Activated CD8-positive, alpha-beta memory T cell treated with anti-CD3 and anti-CD28 coated beads, Interleukin-2, amount 10 ng/mL, durations not matched to agents 7 days and 5 days (primary cell): ENCODE results near the gene NLRP13. TPM values are rescaled to one million over a fixed set of nuclear protein-coding genes. Genes with fewer than 3 reads are reported as not detected.

Experiments
- ATAC-seq: fragments of 150-1000 bp; cut with Tn5 transposase; one replicate; pipeline ENCODE4 v1.10.0; 2021; ENCODE audit warnings: moderate library complexity
- CTCF ChIA-PET: fragments of 350-600 bp; sonication (Branson Sonifier 250); formaldehyde crosslinking; loops from one replicate; lab custom pipeline; 2021; ENCODE audit warnings: antibody characterized with exemption; lab: Charles Lee
- DNase-seq: peaks from one replicate; pipeline ENCODE4 v3.0.0-alpha.2; 2020
- H3K27ac Mint-ChIP-seq: one replicate; pipeline ENCODE4 v1.8.0; 2021; ENCODE audit warnings: mild to moderate bottlenecking, mixed read lengths
- H3K27me3 Mint-ChIP-seq: one replicate; pipeline ENCODE4 v1.8.0; 2021; ENCODE audit warnings: mixed read lengths
- H3K36me3 Mint-ChIP-seq: one replicate; pipeline ENCODE4 v1.8.0; 2021; ENCODE audit warnings: mild to moderate bottlenecking, mixed read lengths
- H3K4me1 Mint-ChIP-seq: one replicate; pipeline ENCODE4 v1.8.0; 2021; ENCODE audit warnings: mixed read lengths
- H3K4me3 Mint-ChIP-seq: one replicate; pipeline ENCODE4 v1.8.0; 2021; ENCODE audit warnings: mild to moderate bottlenecking, moderate library complexity, mixed read lengths
- H3K9me3 Mint-ChIP-seq: one replicate; pipeline ENCODE4 v1.8.0; 2022; ENCODE audit warnings: low read depth, mixed read lengths
- total RNA-seq, 2 experiments: library from RNA; stranded (reverse); gene quantifications; one replicate each; pipeline ENCODE4 v1.2.3, GENCODE V29; 2021

NLRP13 gene
- total RNA-seq, 2 experiments from 2014 or later = not detected

- H3K27me3 Mint-ChIP-seq = no peaks in the 10 kb centered on the region
- no peaks in the 10 kb centered on the region for H3K4me1 Mint-ChIP-seq
- CTCF ChIA-PET = no interaction called here
- no peaks in the 10 kb centered on the region for H3K36me3 Mint-ChIP-seq
- no peak overlapping the region for H3K4me3 Mint-ChIP-seq
- DNase-seq = no peak
- H3K9me3 Mint-ChIP-seq = peaks cover 23% of the 10 kb centered on the region
- no peak overlapping the region for H3K27ac Mint-ChIP-seq
- ATAC-seq = no peak
These were observed 65.0 kb downstream of the NLRP13 start for GRCh38 chr19:55867101-55867500.

GRCh38 chr19:55866521-55866920, 65.6 kb downstream of the NLRP13 start:
- Mint-ChIP-seq H3K27ac (no peak overlapping the region), H3K36me3 (no peaks in the 10 kb centered on the region), H3K27me3 (no peaks in the 10 kb centered on the region), H3K4me3 (no peak overlapping the region), H3K9me3 (peaks cover 25% of the 10 kb centered on the region), H3K4me1 (no peaks in the 10 kb centered on the region)
- CTCF ChIA-PET = no interaction called here
- no peak for ATAC-seq
- DNase-seq = no peak

GRCh38 chr19:55858969-55859368, 73.2 kb downstream of the NLRP13 start:
- H3K27me3 Mint-ChIP-seq = no peaks in the 10 kb centered on the region
- CTCF ChIA-PET = no interaction called here
- peaks cover 11% of the 10 kb centered on the region for H3K9me3 Mint-ChIP-seq
- no peaks in the 10 kb centered on the region for H3K4me1 Mint-ChIP-seq
- no peak overlapping the region for H3K27ac Mint-ChIP-seq
- H3K4me3 Mint-ChIP-seq = no peak overlapping the region
- ATAC-seq = no peak
- no peaks in the 10 kb centered on the region for H3K36me3 Mint-ChIP-seq
- no peak for DNase-seq

- Mint-ChIP-seq H3K4me3 (no peak overlapping the region), H3K36me3 (no peaks in the 10 kb centered on the region), H3K27me3 (no peaks in the 10 kb centered on the region), H3K4me1 (no peaks in the 10 kb centered on the region), H3K27ac (no peak overlapping the region), H3K9me3 (peaks cover 11% of the 10 kb centered on the region)
- no peak for ATAC-seq
- no peak for DNase-seq
- CTCF ChIA-PET = no interaction called here
These were observed 73.7 kb downstream of the NLRP13 start for GRCh38 chr19:55858401-55858800.

- Mint-ChIP-seq H3K9me3 (peaks cover 11% of the 10 kb centered on the region), H3K4me3 (no peak overlapping the region), H3K4me1 (no peaks in the 10 kb centered on the region), H3K36me3 (no peaks in the 10 kb centered on the region), H3K27me3 (no peaks in the 10 kb centered on the region), H3K27ac (no peak overlapping the region)
- ATAC-seq (no peak), DNase-seq (no peak)
- CTCF ChIA-PET = no interaction called here
These were observed 74.2 kb downstream of the NLRP13 start for GRCh38 chr19:55857974-55858373.

GRCh38 chr19:55857149-55857548, 75.0 kb downstream of the NLRP13 start:
- H3K27me3 Mint-ChIP-seq = no peaks in the 10 kb centered on the region
- no peaks in the 10 kb centered on the region for H3K4me1 Mint-ChIP-seq
- H3K27ac Mint-ChIP-seq = no peak overlapping the region
- H3K36me3 Mint-ChIP-seq = no peaks in the 10 kb centered on the region
- ATAC-seq (no peak), DNase-seq (no peak)
- H3K9me3 Mint-ChIP-seq = peaks cover 12% of the 10 kb centered on the region
- H3K4me3 Mint-ChIP-seq = no peak overlapping the region
- CTCF ChIA-PET = no interaction called here

GRCh38 chr19:55855160-55855559, 77.0 kb downstream of the NLRP13 start:
- no peak overlapping the region for H3K27ac Mint-ChIP-seq
- H3K4me1 Mint-ChIP-seq = no peaks in the 10 kb centered on the region
- H3K27me3 Mint-ChIP-seq = no peaks in the 10 kb centered on the region
- CTCF ChIA-PET = no interaction called here
- H3K4me3 Mint-ChIP-seq = no peak overlapping the region
- ATAC-seq (no peak), DNase-seq (no peak)
- no peaks in the 10 kb centered on the region for H3K36me3 Mint-ChIP-seq
- H3K9me3 Mint-ChIP-seq = peaks cover 16% of the 10 kb centered on the region

Other genes with a start within 250 kb of the NLRP13 start
- not detected for gene NLRP9, start 193.9 kb downstream of the NLRP13 start, total RNA-seq
- gene RFPL4A, start 173.2 kb downstream of the NLRP13 start, total RNA-seq = not detected
- gene RFPL4AL1, start 163.2 kb downstream of the NLRP13 start, total RNA-seq = not detected
- not detected for gene NLRP11, start 100.3 kb downstream of the NLRP13 start, total RNA-seq
- not detected for gene NLRP4, start 95.8 kb downstream of the NLRP13 start, total RNA-seq
- gene NLRP8, start 15.5 kb upstream of the NLRP13 start, total RNA-seq = not detected
- not detected for gene NLRP5, start 54.4 kb upstream of the NLRP13 start, total RNA-seq
- gene ZNF787, start 189.0 kb upstream of the NLRP13 start, total RNA-seq = 10 to 100 TPM; 34.7 to 36.7 TPM
- gene ZNF444, start 209.0 kb upstream of the NLRP13 start, total RNA-seq = 10 to 100 TPM; 29.3 to 32.5 TPM
- not detected for gene GALP, start 243.7 kb upstream of the NLRP13 start, total RNA-seq